ENCODE results near the gene TBX21.

The TBX21 gene

GRCh38 chr17:47781397-47781796 is 48.4 kb downstream of the TBX21 start:
- H3K4me3 Mint-ChIP-seq, result no peak overlapping the region
- ATAC-seq (no peak), DNase-seq (no peak)
- peaks cover 55% of the 10 kb centered on the region for H3K27me3 Mint-ChIP-seq
- H3K36me3 Mint-ChIP-seq (ENCODE audit: low read depth), result no peaks in the 10 kb centered on the region
- no peaks in the 10 kb centered on the region for H3K4me1 Mint-ChIP-seq
- H3K9me3 Mint-ChIP-seq, result no peaks in the 10 kb centered on the region
- H3K27ac Mint-ChIP-seq, result no peak overlapping the region

GRCh38 chr17:47785538-47786123 is 52.6 kb downstream of the TBX21 start:
- Mint-ChIP-seq H3K4me3 (no peak overlapping the region), H3K36me3 (ENCODE audit: low read depth) (no peaks in the 10 kb centered on the region), H3K27ac (no peak overlapping the region), H3K27me3 (peaks cover 53% of the 10 kb centered on the region), H3K9me3 (no peaks in the 10 kb centered on the region), H3K4me1 (peaks cover 6% of the 10 kb centered on the region)
- ATAC-seq, result no peak
- peak; percentile 48 for DNase-seq

- no peaks in the 10 kb centered on the region for H3K36me3 Mint-ChIP-seq (ENCODE audit: low read depth)
- peaks cover 73% of the 10 kb centered on the region for H3K27me3 Mint-ChIP-seq
- DNase-seq, result peak; percentile 70
- peaks cover 9% of the 10 kb centered on the region for H3K4me1 Mint-ChIP-seq
- H3K4me3 Mint-ChIP-seq, result peak overlapping the region; percentile 72
- no peak overlapping the region for H3K27ac Mint-ChIP-seq
- H3K9me3 Mint-ChIP-seq, result no peaks in the 10 kb centered on the region
- peak; percentile 95 for ATAC-seq
These were observed 56.9 kb downstream of the TBX21 start for GRCh38 chr17:47789611-47790561.

GRCh38 chr17:47791025-47791424 is 58.0 kb downstream of the TBX21 start:
- Mint-ChIP-seq H3K4me3 (no peak overlapping the region), H3K27me3 (peaks cover 69% of the 10 kb centered on the region), H3K36me3 (ENCODE audit: low read depth) (no peaks in the 10 kb centered on the region), H3K4me1 (peaks cover 9% of the 10 kb centered on the region), H3K27ac (no peak overlapping the region), H3K9me3 (no peaks in the 10 kb centered on the region)
- no peak for DNase-seq
- no peak for ATAC-seq

- H3K27ac Mint-ChIP-seq, result no peak overlapping the region
These were observed 59.4 kb downstream of the TBX21 start for GRCh38 chr17:47792457-47792856.

GRCh38 chr17:47792979-47793378 is 59.9 kb downstream of the TBX21 start:
- H3K4me1 Mint-ChIP-seq, result peaks cover 9% of the 10 kb centered on the region
- DNase-seq (no peak), ATAC-seq (no peak)
- H3K9me3 Mint-ChIP-seq, result no peaks in the 10 kb centered on the region
- no peaks in the 10 kb centered on the region for H3K36me3 Mint-ChIP-seq (ENCODE audit: low read depth)
- no peak overlapping the region for H3K27ac Mint-ChIP-seq
- H3K4me3 Mint-ChIP-seq, result no peak overlapping the region
- peaks cover 66% of the 10 kb centered on the region for H3K27me3 Mint-ChIP-seq

More at GRCh38 chr17:47792457-47792856, 59.4 kb downstream of the TBX21 start:
- no peaks in the 10 kb centered on the region for H3K36me3 Mint-ChIP-seq (ENCODE audit: low read depth)
- H3K4me3 Mint-ChIP-seq, result no peak overlapping the region
- ATAC-seq (no peak), DNase-seq (no peak)
- H3K4me1 Mint-ChIP-seq, result peaks cover 9% of the 10 kb centered on the region
- H3K9me3 Mint-ChIP-seq, result no peaks in the 10 kb centered on the region
- peaks cover 67% of the 10 kb centered on the region for H3K27me3 Mint-ChIP-seq
